ENCODE data around the gene AHNAK. TPM values are rescaled to one million over a fixed set of nuclear protein-coding genes. Genes with fewer than 3 reads are reported as not detected.
"Not testable (repeated sequence)": the region's sequence is repeated elsewhere in the genome, so short reads cannot be mapped to it uniquely, and the experiment has no call there.

AHNAK gene
- 562 and 666 TPM in 2 replicates for total RNA-seq

GRCh38 chr11:62546244-62546928 is at the start of gene AHNAK:
Gene AHNAK (minus strand): TSS chr11:62546806. CDS start chr11:62536098, 10,708 bp downstream.
- DNase-seq (ENCODE audit: extremely low read depth, low read depth, low spot score) = no peak

- DNase-seq (ENCODE audit: extremely low read depth, low read depth, low spot score) = no peak
These were observed 48.5 kb upstream of the AHNAK start for GRCh38 chr11:62595124-62595523.

DNA sequence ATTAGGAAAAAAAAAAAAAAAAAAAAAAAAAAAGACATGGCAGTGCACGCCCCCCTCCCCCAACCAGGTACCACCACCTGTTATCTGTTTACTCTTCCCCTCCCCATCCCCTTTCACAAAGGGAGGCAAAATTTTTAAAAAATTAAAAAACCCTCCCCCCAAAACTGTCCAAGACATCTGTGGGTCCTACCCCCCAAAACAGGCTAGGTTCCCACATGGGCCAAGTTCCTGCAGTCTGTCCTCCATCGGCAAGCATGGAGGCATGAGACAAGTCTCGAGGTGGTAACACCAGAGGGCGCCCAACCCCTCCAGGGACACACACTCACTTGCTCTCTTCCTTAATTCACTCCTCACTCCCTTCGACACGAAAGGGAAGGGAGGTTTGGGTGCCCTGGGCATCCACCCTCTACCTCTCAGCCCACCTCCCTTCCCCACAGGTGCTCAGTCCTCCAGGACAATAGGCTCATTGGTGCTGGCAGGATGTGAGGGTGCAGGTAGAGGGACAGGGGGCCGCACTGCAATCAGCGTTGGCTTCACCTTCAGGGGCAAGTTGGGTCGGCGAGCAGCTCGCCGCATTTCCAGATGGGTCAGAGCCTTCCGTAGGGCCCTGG is 46.9 kb upstream of the AHNAK start:
- no peak for DNase-seq (ENCODE audit: extremely low read depth, low read depth, low spot score)

DNA sequence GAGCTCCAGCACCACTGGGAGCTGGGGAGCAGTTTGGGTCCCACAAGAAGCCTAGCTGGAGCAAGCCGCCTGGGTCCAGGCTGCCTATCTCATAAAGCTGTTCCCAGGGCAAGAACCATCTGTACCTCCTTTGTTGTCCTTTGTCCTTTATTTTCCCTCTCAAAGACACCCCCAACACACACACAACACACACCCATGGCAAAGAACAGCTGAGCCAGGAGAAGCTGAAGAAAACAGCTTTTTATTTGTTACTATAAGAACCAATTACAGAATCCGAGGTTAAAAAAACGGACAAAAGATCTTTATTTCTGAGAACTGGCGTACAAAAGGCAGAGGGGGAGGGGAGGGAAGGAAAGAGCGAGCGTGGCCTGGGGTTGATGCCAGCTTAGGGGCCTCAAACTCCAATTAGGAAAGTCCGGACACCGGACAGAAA is 46.4 kb upstream of the AHNAK start:
- DNase-seq (ENCODE audit: extremely low read depth, low read depth, low spot score) = no peak

GRCh38 chr11:62592146-62592815 is 45.7 kb upstream of the AHNAK start:
- DNase-seq (ENCODE audit: extremely low read depth, low read depth, low spot score) = no peak

- peak; percentile 98 for DNase-seq (ENCODE audit: extremely low read depth, low read depth, low spot score)
These were observed 45.0 kb upstream of the AHNAK start, which contains the start of gene TUT1 for GRCh38 chr11:62591448-62592145. Gene TUT1 (minus strand): TSS chr11:62591523. CDS start chr11:62591485, 38 bp downstream.

DNA sequence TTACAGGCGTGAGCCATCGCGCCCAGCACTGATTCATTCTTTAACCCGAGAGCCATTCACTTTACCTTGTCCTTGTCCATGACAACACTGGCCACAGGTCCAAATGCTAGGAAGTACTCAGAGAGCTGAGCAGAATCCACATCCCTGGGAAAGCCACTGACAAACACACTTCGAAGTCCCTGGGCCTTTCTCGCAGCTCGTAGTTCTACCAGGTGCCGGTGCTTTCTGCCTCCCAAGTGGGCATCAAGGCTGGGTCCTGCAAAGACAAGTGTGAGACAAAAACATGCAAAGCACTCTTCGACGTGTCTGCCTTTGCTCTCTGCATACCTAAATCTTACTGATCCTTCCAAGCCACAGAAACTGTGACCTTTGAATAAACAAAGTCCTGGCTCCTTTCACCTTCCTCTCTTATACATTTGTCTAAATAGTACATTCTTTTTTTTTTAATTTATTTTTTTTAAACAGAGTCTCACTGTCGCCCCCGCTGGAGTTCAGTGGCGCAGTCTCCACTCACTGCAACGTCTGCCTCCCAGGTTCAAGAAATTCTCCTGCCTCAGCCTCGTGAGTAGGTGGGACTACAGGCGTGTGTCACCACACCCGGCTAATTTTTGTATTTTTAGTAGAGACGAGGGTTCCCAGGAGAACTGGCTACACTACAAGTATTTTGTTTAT is 42.5 kb upstream of the AHNAK start:
- no peak for DNase-seq (ENCODE audit: extremely low read depth, low read depth, low spot score)

DNA sequence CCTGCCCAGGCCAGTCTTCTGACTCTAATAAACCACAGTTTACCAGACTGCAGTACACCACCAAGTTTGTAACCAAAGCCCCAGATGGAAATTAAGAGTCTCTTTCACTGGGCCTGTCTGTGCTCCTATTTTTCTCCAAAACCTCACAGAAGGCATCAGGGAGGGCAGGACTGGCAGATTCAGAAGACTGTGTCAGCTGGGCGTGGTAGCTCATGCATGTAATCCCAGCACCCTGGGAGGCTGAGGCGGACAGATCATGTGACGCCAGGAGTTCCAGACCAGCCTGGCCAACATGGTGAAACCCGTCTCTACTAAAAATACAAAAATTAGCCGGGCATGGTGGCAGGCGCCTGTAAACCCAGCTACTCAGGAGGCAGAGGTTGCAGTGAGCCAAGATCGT is 38.8 kb upstream of the AHNAK start:
- not testable (repeated sequence) for DNase-seq (ENCODE audit: extremely low read depth, low read depth, low spot score)

DNA sequence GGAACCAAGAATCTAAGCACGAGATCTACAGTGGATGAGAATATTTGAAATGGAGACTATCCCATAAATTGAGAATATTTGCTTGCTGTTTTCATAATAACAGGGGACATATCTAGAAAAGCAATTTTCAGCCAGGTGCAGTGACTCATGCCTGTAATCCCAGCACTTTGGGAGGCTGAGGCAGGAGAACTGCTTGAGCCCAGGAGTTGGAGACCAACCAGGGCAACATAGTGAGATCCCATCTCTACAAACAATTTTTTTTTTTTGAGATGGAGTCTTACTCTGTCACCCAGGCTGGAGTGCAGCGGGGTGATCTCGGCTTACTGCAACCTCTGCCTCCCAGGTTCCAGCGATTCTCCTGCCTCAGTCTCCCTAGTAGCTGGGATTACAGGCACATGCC is 35.1 kb upstream of the AHNAK start:
- DNase-seq (ENCODE audit: extremely low read depth, low read depth, low spot score) = not testable (repeated sequence)

- no peak for DNase-seq (ENCODE audit: extremely low read depth, low read depth, low spot score)
These were observed 34.5 kb upstream of the AHNAK start for GRCh38 chr11:62580959-62581715.

- no peak for DNase-seq (ENCODE audit: extremely low read depth, low read depth, low spot score)
These were observed 32.6 kb upstream of the AHNAK start for GRCh38 chr11:62579252-62579651.

GRCh38 chr11:62578541-62578940 is 31.9 kb upstream of the AHNAK start:
- no peak for DNase-seq (ENCODE audit: extremely low read depth, low read depth, low spot score)

- DNase-seq (ENCODE audit: extremely low read depth, low read depth, low spot score) = peak; percentile 98
These were observed 30.6 kb upstream of the AHNAK start for GRCh38 chr11:62577046-62577714.

- no peak for DNase-seq (ENCODE audit: extremely low read depth, low read depth, low spot score)
These were observed 29.2 kb upstream of the AHNAK start for GRCh38 chr11:62575837-62576236.

- DNase-seq (ENCODE audit: extremely low read depth, low read depth, low spot score) = no peak
These were observed 28.6 kb upstream of the AHNAK start for GRCh38 chr11:62575156-62575555.

- DNase-seq (ENCODE audit: extremely low read depth, low read depth, low spot score) = no peak
These were observed 27.9 kb upstream of the AHNAK start for GRCh38 chr11:62574363-62575071.

DNA sequence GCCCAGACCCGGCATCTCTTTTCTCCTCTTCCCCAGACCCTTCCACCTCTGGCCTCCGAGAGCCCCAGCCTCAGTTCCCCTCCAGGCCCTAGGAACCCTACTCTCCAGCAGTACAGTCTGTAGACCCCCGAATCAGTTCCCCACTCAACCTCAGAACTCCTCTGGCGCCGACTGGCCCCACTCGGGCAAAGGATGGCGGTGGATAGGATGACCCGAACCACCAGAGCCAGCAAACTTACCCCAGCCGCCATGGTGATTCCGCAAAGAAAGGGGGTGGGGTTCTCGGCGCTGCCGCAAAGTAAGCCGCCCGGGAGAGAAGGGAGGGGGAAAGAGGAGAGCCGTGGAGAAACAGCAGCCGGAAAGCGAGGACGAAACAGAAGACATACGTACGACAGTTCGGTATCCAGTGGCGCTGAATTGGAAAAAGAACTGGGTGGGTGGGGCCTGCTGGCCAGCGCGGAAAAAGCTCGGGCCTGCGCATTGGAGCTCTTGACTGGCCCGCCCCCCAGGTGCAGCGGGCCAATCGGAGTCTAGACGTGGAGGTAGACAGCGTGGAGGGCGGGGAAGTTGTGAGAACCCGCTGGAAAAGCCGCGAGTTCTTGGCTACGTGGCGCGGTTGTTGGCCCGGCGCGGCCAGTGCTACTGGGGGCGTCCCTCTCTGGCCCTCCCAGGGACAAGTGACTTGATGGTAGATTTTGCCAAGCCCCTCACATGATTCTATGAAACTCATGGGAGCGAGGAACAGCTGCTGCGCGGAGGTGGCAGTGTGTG is 27.2 kb upstream of the AHNAK start, which contains the start of gene EEF1G:
EEF1G (minus strand) TSS at position 300 of the 771 bp plus-strand sequence; CDS start at position 251, 49 bp downstream.
- peak; percentile 98 for DNase-seq (ENCODE audit: extremely low read depth, low read depth, low spot score)

All from glomerular endothelial cell (primary cell).